H9 (cell line): ENCODE data around the gene CCDC127. TPM values are rescaled to one million over a fixed set of nuclear protein-coding genes. Genes with fewer than 3 reads are reported as not detected.

Experiments used
- DNase-seq: peaks from one replicate; pipeline ENCODE4 v3.0.0-alpha.2; 2017
- H2AFZ ChIP-seq: one replicate; pipeline ENCODE4 v1.6.1; 2013; ENCODE audit warnings: mild to moderate bottlenecking, low read length, control low read depth, moderate library complexity
- H2AK5ac ChIP-seq: 2 replicates; pipeline ENCODE4 v1.6.1; 2013; ENCODE audit warnings: low read length, control low read depth, mixed read lengths; ENCODE audit not compliant: insufficient read length
- H2BK120ac ChIP-seq: one replicate; pipeline ENCODE4 v1.6.1; 2013; ENCODE audit warnings: low read depth, mild to moderate bottlenecking, low read length, control low read depth, inconsistent platforms; ENCODE audit not compliant: poor library complexity, severe bottlenecking
- H2BK12ac ChIP-seq: 2 replicates; pipeline ENCODE4 v1.6.1; 2013; ENCODE audit warnings: low read length, control low read depth, mixed read lengths, low read depth; ENCODE audit not compliant: insufficient read length
- H2BK15ac ChIP-seq: 2 replicates; pipeline ENCODE4 v1.6.1; 2013; ENCODE audit warnings: low read depth, low read length, control low read depth
- H2BK20ac ChIP-seq: one replicate; pipeline ENCODE4 v1.6.1; 2013; ENCODE audit warnings: low read depth, mild to moderate bottlenecking, low read length, control low read depth, inconsistent platforms; ENCODE audit not compliant: poor library complexity, severe bottlenecking
- H2BK5ac ChIP-seq: 2 replicates; pipeline ENCODE4 v1.6.1; 2013; ENCODE audit warnings: low read length, control low read depth, mixed read lengths; ENCODE audit not compliant: insufficient read length
- H3K14ac ChIP-seq: 2 replicates; pipeline ENCODE4 v1.6.1; 2013; ENCODE audit warnings: low read length, control low read depth; ENCODE audit not compliant: insufficient read depth
- H3K18ac ChIP-seq: 2 replicates; pipeline ENCODE4 v1.6.1; 2013; ENCODE audit warnings: low read depth, mild to moderate bottlenecking, mixed read lengths, low read length, control low read depth; ENCODE audit not compliant: insufficient read length
- H3K23ac ChIP-seq: 2 replicates; pipeline ENCODE4 v1.6.1; 2013; ENCODE audit warnings: low read length, control low read depth, mixed read lengths, low read depth; ENCODE audit not compliant: insufficient read length
- H3K23me2 ChIP-seq: 2 replicates; pipeline ENCODE4 v1.6.1; 2013; ENCODE audit warnings: low read depth, mild to moderate bottlenecking, mixed read lengths, low read length, control low read depth; ENCODE audit not compliant: insufficient read length, poor library complexity, severe bottlenecking
- H3K27ac ChIP-seq: 2 replicates; pipeline ENCODE4 v1.5.1; 2013; ENCODE audit warnings: low read length, control low read depth, mixed read lengths, low read depth; ENCODE audit not compliant: insufficient read length
- H3K27me3 ChIP-seq: 2 replicates; pipeline ENCODE4 v1.6.1; 2013; ENCODE audit warnings: low read length, control low read depth, inconsistent platforms; ENCODE audit not compliant: insufficient read depth
- H3K4ac ChIP-seq: 2 replicates; pipeline ENCODE4 v1.6.1; 2013; ENCODE audit warnings: low read depth, mild to moderate bottlenecking, control low read depth, inconsistent platforms, low read length, moderate library complexity
- H3K4me1 ChIP-seq: 2 replicates; pipeline ENCODE4 v1.6.1; 2013; ENCODE audit warnings: low read length, control low read depth, inconsistent platforms; ENCODE audit not compliant: insufficient read depth
- H3K4me2 ChIP-seq: 2 replicates; pipeline ENCODE4 v1.6.1; 2013; ENCODE audit warnings: low read length, control low read depth, mixed read lengths; ENCODE audit not compliant: insufficient read length, insufficient read depth
- H3K56ac ChIP-seq: 2 replicates; pipeline ENCODE4 v1.6.1; 2013; ENCODE audit warnings: low read depth, mild to moderate bottlenecking, mixed read lengths, low read length, control low read depth; ENCODE audit not compliant: insufficient read length
- H3K79me1 ChIP-seq: 2 replicates; pipeline ENCODE4 v1.6.1; 2013; ENCODE audit warnings: low read depth, mild to moderate bottlenecking, moderate library complexity, low read length, control low read depth, inconsistent platforms; ENCODE audit not compliant: insufficient read depth, poor library complexity, severe bottlenecking
- H3K79me2 ChIP-seq: 2 replicates; pipeline ENCODE4 v1.6.1; 2013; ENCODE audit warnings: low read length, control low read depth, inconsistent platforms; ENCODE audit not compliant: insufficient read depth
- H3K9ac ChIP-seq: 2 replicates; pipeline ENCODE4 v1.6.1; 2013; ENCODE audit warnings: low read length, control low read depth, mixed read lengths; ENCODE audit not compliant: insufficient read length; ENCODE audit errors: extremely low read depth
- H3K9me3 ChIP-seq: one replicate; pipeline ENCODE4 v1.6.1; 2013; ENCODE audit warnings: low read depth, low read length, inconsistent platforms; ENCODE audit not compliant: control insufficient read depth
- H3T11ph ChIP-seq: one replicate; pipeline ENCODE4 v1.6.1; 2013; ENCODE audit warnings: mild to moderate bottlenecking, low read length, control low read depth, inconsistent platforms
- H4K20me1 ChIP-seq: one replicate; pipeline ENCODE4 v1.6.1; 2013; ENCODE audit not compliant: control insufficient read depth, insufficient read length, insufficient read depth
- H4K5ac ChIP-seq: 2 replicates; pipeline ENCODE4 v1.6.1; 2013; ENCODE audit warnings: low read depth, mild to moderate bottlenecking, mixed read lengths, low read length, control low read depth; ENCODE audit not compliant: insufficient read length
- H4K8ac ChIP-seq: replicated peaks from 2 replicates; pipeline ENCODE4 v1.6.1; 2013; ENCODE audit warnings: low read length, control low read depth, mixed read lengths, low read depth; ENCODE audit not compliant: insufficient read length
- H4K91ac ChIP-seq: 2 replicates; pipeline ENCODE4 v1.6.1; 2013; ENCODE audit warnings: low read depth, mild to moderate bottlenecking, moderate library complexity, mixed read lengths, low read length, control low read depth; ENCODE audit not compliant: insufficient read length
- H3K27ac Mint-ChIP-seq, 3 experiments: 2 replicates in 2 of 3; 3 replicates in 1 of 3; pipeline ENCODE4 v1.8.0; 2020 to 2021; ENCODE audit warnings: mixed read lengths in 3 of 3, mild to moderate bottlenecking in 1 of 3, moderate library complexity in 1 of 3
- H3K27me3 Mint-ChIP-seq: 2 replicates; pipeline ENCODE4 v1.8.0; 2021; ENCODE audit warnings: low read depth, mild to moderate bottlenecking, moderate library complexity, mixed read lengths
- H3K36me3 Mint-ChIP-seq, 3 experiments: 2 replicates in 2 of 3; 3 replicates in 1 of 3; pipeline ENCODE4 v1.8.0; 2020 to 2021; ENCODE audit warnings: low read depth in 3 of 3, mixed read lengths in 3 of 3; ENCODE audit not compliant: insufficient read depth in 1 of 3
- H3K4me1 Mint-ChIP-seq, 2 experiments: 2 replicates each; pipeline ENCODE4 v1.8.0; 2020; ENCODE audit warnings: mixed read lengths in 2 of 2
- H3K4me3 Mint-ChIP-seq, 2 experiments: 2 replicates in 1 of 2; 3 replicates in 1 of 2; pipeline ENCODE4 v1.8.0; 2020 to 2021; ENCODE audit warnings: mild to moderate bottlenecking in 2 of 2, mixed read lengths in 2 of 2, moderate library complexity in 1 of 2
- H3K9me3 Mint-ChIP-seq, 2 experiments: 2 replicates in 1 of 2; 3 replicates in 1 of 2; pipeline ENCODE4 v1.8.0; 2020; ENCODE audit warnings: mild to moderate bottlenecking in 2 of 2, mixed read lengths in 2 of 2, moderate library complexity in 1 of 2
- WGBS: extraction: QIAGEN DNeasy Blood & Tissue Kit; methylation state at CpG from one replicate; pipeline ENCODE4 v1.1.7; 2013; ENCODE audit warnings: missing lambda C conversion rate, low lambda C conversion rate, mixed read lengths; ENCODE audit not compliant: insufficient read length; ENCODE audit errors: extremely low coverage; 5-methylcytosine and 5-hydroxymethylcytosine counted together
- total RNA-seq: library from RNA; stranded (reverse); gene quantifications from 2 replicates; pipeline ENCODE4 v1.2.1, GENCODE V29; 2021
- TF ChIP-seq, protein P1 (sequence below): fragments of 200-600 bp; sonication (generic); conservative IDR thresholded peaks from 3 replicates; pipeline ENCODE4 v1.8.0; 2021; ENCODE audit warnings: antibody characterized with exemption, mild to moderate bottlenecking

Gene CCDC127
- total RNA-seq, 1 experiment from 2014 or later = 9.0 TPM

DNA sequence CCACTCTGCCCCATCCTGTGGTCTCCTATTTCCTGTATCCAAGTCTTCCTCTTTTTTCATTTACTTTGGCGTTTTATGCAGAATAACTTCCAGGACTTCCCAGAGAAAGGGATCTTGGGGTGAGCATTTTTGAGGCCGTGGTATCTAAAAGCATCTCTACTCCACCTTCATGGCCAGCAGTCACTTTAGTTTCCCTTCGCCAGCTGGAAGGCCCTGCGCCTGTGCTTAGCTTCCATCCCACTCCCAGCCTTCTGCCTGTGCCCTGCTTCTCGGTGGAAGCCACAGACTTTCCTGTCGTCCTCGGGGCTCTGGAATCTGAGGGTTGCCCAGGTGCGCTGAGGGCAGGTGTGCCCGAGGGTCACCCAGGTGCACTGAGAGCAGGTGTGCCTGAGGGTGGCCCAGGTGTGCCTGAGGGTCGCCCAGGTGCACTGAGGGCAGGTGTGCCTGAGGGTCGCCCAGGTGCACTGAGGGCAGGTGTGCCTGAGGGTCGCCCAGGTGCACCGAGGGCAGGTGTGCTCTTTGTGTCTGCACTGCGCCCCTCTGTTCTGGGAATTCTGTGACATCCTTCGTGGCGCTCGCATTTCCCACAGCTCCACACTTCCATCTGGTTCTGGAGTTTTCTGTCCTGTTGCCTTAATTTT is 59.0 kb downstream of the CCDC127 start:
- H2AK5ac ChIP-seq = no peak overlapping the region
- no peaks in the 10 kb centered on the region for H3K4me1 ChIP-seq
- no peak overlapping the region for H3K4me3 Mint-ChIP-seq
- no peak overlapping the region for H2BK5ac ChIP-seq
- no peak overlapping the region for H3K23ac ChIP-seq
- H3K79me1 ChIP-seq = no peaks in the 10 kb centered on the region
- no peak overlapping the region for H3K9ac ChIP-seq
- H3K27me3 Mint-ChIP-seq = no peaks in the 10 kb centered on the region; the same call in 1 of the 2 replicates
- peak; percentile 35 for DNase-seq
- no peak overlapping the region for H2BK15ac ChIP-seq
- H2AFZ ChIP-seq = no peak overlapping the region
- no peak overlapping the region for H3K56ac ChIP-seq
- no peak overlapping the region for H3T11ph ChIP-seq
- peak overlapping the region; percentile 75 to 86 (median 84); a peak in 5 of 7 replicates for H3K27ac Mint-ChIP-seq
- H2BK12ac ChIP-seq = no peak overlapping the region
- TF ChIP-seq, protein P1, sequence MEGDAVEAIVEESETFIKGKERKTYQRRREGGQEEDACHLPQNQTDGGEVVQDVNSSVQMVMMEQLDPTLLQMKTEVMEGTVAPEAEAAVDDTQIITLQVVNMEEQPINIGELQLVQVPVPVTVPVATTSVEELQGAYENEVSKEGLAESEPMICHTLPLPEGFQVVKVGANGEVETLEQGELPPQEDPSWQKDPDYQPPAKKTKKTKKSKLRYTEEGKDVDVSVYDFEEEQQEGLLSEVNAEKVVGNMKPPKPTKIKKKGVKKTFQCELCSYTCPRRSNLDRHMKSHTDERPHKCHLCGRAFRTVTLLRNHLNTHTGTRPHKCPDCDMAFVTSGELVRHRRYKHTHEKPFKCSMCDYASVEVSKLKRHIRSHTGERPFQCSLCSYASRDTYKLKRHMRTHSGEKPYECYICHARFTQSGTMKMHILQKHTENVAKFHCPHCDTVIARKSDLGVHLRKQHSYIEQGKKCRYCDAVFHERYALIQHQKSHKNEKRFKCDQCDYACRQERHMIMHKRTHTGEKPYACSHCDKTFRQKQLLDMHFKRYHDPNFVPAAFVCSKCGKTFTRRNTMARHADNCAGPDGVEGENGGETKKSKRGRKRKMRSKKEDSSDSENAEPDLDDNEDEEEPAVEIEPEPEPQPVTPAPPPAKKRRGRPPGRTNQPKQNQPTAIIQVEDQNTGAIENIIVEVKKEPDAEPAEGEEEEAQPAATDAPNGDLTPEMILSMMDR = no peak
- no peak overlapping the region for H3K4ac ChIP-seq
- peaks cover 1 to 2% of the 10 kb centered on the region in 2 experiments for H3K9me3 Mint-ChIP-seq
- H2BK120ac ChIP-seq = no peak overlapping the region
- peaks cover 25 to 87% (median 80%) of the 10 kb centered on the region in 3 experiments; a peak in 6 of 7 replicates for H3K36me3 Mint-ChIP-seq
- no peaks in the 10 kb centered on the region for H3K27me3 ChIP-seq
- no peak overlapping the region for H3K4me2 ChIP-seq
- no peaks in the 10 kb centered on the region for H4K20me1 ChIP-seq
- H4K8ac ChIP-seq = no peak overlapping the region
- H3K79me2 ChIP-seq = no peaks in the 10 kb centered on the region
- H3K18ac ChIP-seq = no peak overlapping the region
- H3K4me1 Mint-ChIP-seq = peaks cover 11 to 19% of the 10 kb centered on the region in 2 experiments
- no peak overlapping the region for H3K14ac ChIP-seq
- no CpG with 5 or more reads among the region's 17 CpGs for WGBS
- no peaks in the 10 kb centered on the region for H3K9me3 ChIP-seq
- no peak overlapping the region for H4K91ac ChIP-seq
- H4K5ac ChIP-seq = no peak overlapping the region
- no peaks in the 10 kb centered on the region for H3K23me2 ChIP-seq
- H3K27ac ChIP-seq = no peak overlapping the region
- H2BK20ac ChIP-seq = no peak overlapping the region
